HepG2 (cell line): ENCODE results near the gene NT5M. TPM values are rescaled to one million over a fixed set of nuclear protein-coding genes. Genes with fewer than 3 reads are reported as not detected.

Source experiments
- ATF7-NPFF ChIP-seq: sonication (generic); formaldehyde crosslinking; IDR thresholded peaks from 2 replicates; pipeline ENCODE4 v1.8.1; 2023; ENCODE audit warnings: mild to moderate bottlenecking, low read depth, missing genetic modification reagents, moderate library complexity
- CC2D1A ChIP-seq: sonication (generic); formaldehyde crosslinking; IDR thresholded peaks from 2 replicates; pipeline ENCODE4 v1.8.1; 2023; ENCODE audit warnings: mild to moderate bottlenecking, missing genetic modification reagents
- DNMT3B ChIP-seq: conservative IDR thresholded peaks from 2 replicates; pipeline ENCODE4 v1.6.1; 2016; ENCODE audit warnings: missing biosample characterization, control low read depth
- GZF1 ChIP-seq: sonication (generic); formaldehyde crosslinking; IDR thresholded peaks from 2 replicates; pipeline ENCODE4 v1.5.1; 2020; ENCODE audit warnings: mild to moderate bottlenecking, missing genetic modification reagents
- NFIB ChIP-seq: sonication (generic); formaldehyde crosslinking; IDR thresholded peaks from 2 replicates; pipeline ENCODE4 v1.9.0; 2021; ENCODE audit warnings: missing genetic modification reagents, mild to moderate bottlenecking, borderline replicate concordance
- PHF21A ChIP-seq: sonication (generic); formaldehyde crosslinking; IDR thresholded peaks from 2 replicates; pipeline ENCODE4 v1.5.0; 2020; ENCODE audit warnings: mild to moderate bottlenecking, missing genetic modification reagents
- POLR2A ChIP-seq, 2 experiments: IDR thresholded peaks; 2 replicates each; pipeline ENCODE4 v1.6.1; 2011; ENCODE audit warnings: low read depth in 2 of 2, low read length in 2 of 2, mild to moderate bottlenecking in 1 of 2, moderate library complexity in 1 of 2; ENCODE audit not compliant: insufficient read depth in 1 of 2
- RBFOX2 ChIP-seq: fragments of 200-400 bp; formaldehyde crosslinking; IDR thresholded peaks from 2 replicates; pipeline ENCODE4 v1.6.1; 2017; ENCODE audit warnings: low read depth, mild to moderate bottlenecking, low read length
- TBX2 ChIP-seq: sonication (generic); formaldehyde crosslinking; IDR thresholded peaks from 2 replicates; pipeline ENCODE4 v1.5.0; 2020; ENCODE audit warnings: missing genetic modification reagents, mild to moderate bottlenecking, borderline replicate concordance
- ZFP37 ChIP-seq: sonication (generic); formaldehyde crosslinking; IDR thresholded peaks from 2 replicates; pipeline ENCODE4 v1.4.0; 2020; ENCODE audit warnings: missing genetic modification reagents, borderline replicate concordance
- ZNF337 ChIP-seq: sonication (generic); formaldehyde crosslinking; IDR thresholded peaks from 2 replicates; pipeline ENCODE4 v1.5.1; 2020; ENCODE audit warnings: missing genetic modification reagents, low read depth, mild to moderate bottlenecking, borderline replicate concordance
- ZNF354B ChIP-seq: sonication (generic); formaldehyde crosslinking; IDR thresholded peaks from 2 replicates; pipeline ENCODE4 v1.8.0; 2022; ENCODE audit warnings: mild to moderate bottlenecking, missing genetic modification reagents
- ZNF777 ChIP-seq: sonication (generic); formaldehyde crosslinking; IDR thresholded peaks from 2 replicates; pipeline ENCODE4 v1.4.0; 2020; ENCODE audit warnings: missing genetic modification reagents
- polyA plus RNA-seq, 8 experiments: library from polyadenylated mRNA; depleted of rRNA in 3 of 8; stranded (reverse) in 7 of 8; unstranded in 1 of 8; fragments of >200 nt; fragmentation: Illumina TruSeq in 4 of 8; extraction: Trizol in 4 of 8; gene quantifications; 2 replicates each; pipeline versions ENCODE4 v1.2.1 to v1.2.3, GENCODE V29; 2011 to 2016; ENCODE audit warnings: low read depth in 4 of 8, missing spikeins in 1 of 8, mixed read lengths in 1 of 8; ENCODE audit not compliant: insufficient read depth in 1 of 8
- total RNA-seq, 5 experiments: library from RNA; depleted of rRNA; stranded (reverse); fragments of >200 nt; fragmentation: Illumina TruSeq; extraction: Trizol; gene quantifications; 2 replicates each; pipeline ENCODE4 v1.2.3, GENCODE V29; 2016; ENCODE audit warnings: low read depth in 1 of 5
- TF ChIP-seq, protein P1 (sequence below): sonication (generic); formaldehyde crosslinking; IDR thresholded peaks from 2 replicates; pipeline ENCODE4 v1.5.0; 2020; ENCODE audit warnings: mild to moderate bottlenecking, missing genetic modification reagents, borderline replicate concordance
- TF ChIP-seq, protein P2 (sequence below): sonication (generic); IDR thresholded peaks from 2 replicates; pipeline ENCODE4 v1.6.1; 2016; ENCODE audit warnings: low read depth, borderline replicate concordance
- TF ChIP-seq, protein P3 (sequence below): sonication (generic); formaldehyde crosslinking; IDR thresholded peaks from 2 replicates; pipeline ENCODE4 v1.4.0; 2020; ENCODE audit warnings: missing genetic modification reagents
- TF ChIP-seq, protein P4 (sequence below): IDR thresholded peaks from 2 replicates; pipeline ENCODE4 v1.6.1; 2016; ENCODE audit warnings: low read depth
- TF ChIP-seq, protein P5 (sequence below): IDR thresholded peaks from 2 replicates; pipeline ENCODE4 v1.6.1; 2016; ENCODE audit warnings: mild to moderate bottlenecking

Gene NT5M
- total and polyA plus RNA-seq, 2 of the 13 experiments (the other 11 are each of a cell fraction or from before 2014, with no cell fraction given) = 0.55 to 0.78 TPM

DNA sequence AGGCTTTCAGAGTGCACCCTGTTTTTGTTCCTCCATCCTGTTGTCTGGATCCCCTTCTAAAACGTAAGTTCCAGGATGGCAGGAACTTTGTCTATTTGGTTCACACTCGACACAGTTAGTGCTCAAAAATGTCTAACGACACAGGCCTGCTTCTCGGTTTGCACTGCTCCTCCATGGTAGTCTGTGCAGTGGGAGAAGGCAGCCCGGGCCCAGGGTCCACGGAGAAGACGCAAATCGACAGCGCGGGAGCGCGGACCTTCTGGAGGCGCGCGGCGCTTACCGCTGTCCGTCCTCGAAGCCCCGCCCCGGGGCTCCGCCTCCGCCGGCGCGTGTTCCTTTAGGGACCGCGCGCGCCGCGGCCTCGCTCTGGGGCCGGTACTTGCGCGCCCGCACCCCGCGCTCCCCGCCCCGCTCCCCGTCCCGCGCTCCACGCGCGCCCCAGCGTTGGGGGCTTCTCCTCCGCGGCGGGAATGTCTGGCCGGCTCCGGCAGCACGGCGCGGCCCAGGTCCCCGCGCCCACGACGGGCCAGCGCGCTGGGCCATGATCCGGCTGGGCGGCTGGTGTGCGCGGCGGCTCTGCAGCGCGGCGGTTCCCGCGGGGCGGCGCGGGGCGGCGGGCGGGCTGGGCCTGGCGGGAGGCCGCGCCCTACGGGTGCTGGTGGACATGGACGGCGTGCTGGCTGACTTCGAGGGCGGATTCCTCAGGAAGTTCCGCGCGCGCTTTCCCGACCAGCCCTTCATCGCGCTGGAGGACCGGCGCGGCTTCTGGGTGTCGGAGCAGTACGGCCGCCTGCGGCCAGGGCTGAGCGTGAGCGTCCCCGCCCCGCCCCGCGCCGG lies at the start of gene NT5M (continued):
- TF ChIP-seq, protein P1, sequence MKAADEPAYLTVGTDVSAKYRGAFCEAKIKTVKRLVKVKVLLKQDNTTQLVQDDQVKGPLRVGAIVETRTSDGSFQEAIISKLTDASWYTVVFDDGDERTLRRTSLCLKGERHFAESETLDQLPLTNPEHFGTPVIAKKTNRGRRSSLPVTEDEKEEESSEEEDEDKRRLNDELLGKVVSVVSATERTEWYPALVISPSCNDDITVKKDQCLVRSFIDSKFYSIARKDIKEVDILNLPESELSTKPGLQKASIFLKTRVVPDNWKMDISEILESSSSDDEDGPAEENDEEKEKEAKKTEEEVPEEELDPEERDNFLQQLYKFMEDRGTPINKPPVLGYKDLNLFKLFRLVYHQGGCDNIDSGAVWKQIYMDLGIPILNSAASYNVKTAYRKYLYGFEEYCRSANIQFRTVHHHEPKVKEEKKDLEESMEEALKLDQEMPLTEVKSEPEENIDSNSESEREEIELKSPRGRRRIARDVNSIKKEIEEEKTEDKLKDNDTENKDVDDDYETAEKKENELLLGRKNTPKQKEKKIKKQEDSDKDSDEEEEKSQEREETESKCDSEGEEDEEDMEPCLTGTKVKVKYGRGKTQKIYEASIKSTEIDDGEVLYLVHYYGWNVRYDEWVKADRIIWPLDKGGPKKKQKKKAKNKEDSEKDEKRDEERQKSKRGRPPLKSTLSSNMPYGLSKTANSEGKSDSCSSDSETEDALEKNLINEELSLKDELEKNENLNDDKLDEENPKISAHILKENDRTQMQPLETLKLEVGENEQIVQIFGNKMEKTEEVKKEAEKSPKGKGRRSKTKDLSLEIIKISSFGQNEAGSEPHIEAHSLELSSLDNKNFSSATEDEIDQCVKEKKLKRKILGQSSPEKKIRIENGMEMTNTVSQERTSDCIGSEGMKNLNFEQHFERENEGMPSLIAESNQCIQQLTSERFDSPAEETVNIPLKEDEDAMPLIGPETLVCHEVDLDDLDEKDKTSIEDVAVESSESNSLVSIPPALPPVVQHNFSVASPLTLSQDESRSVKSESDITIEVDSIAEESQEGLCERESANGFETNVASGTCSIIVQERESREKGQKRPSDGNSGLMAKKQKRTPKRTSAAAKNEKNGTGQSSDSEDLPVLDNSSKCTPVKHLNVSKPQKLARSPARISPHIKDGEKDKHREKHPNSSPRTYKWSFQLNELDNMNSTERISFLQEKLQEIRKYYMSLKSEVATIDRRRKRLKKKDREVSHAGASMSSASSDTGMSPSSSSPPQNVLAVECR (CRISPR knock-in tag) = peak; percentile 22; the same call in 1 of the 2 replicates
- TF ChIP-seq GZF1 (CRISPR knock-in tag) (no peak), DNMT3B (no peak), POLR2A (IDR thresholded peaks at IDR 0.05; ENCODE audit: insufficient read depth in 1 of 2, low read depth in 2 of 2, low read length in 2 of 2) (peak in 1 of 2 experiments; percentile 70; a peak in 2 of 4 replicates), ATF7-NPFF (CRISPR knock-in tag) (peak; percentile 68), ZNF354B (CRISPR knock-in tag) (no peak), ZNF777 (CRISPR knock-in tag) (peak; percentile 55; the same call in 1 of the 2 replicates), CC2D1A (no peak), PHF21A (0 out of 2 replicates have a peak, but pooled peaks have one; percentile 36), NFIB (no peak), ZNF337 (no peak), RBFOX2 (peak; percentile 68), TBX2 (CRISPR knock-in tag) (peak; percentile 25; the same call in 1 of the 2 replicates), ZFP37 (CRISPR knock-in tag) (no peak)
- TF ChIP-seq, protein P2, sequence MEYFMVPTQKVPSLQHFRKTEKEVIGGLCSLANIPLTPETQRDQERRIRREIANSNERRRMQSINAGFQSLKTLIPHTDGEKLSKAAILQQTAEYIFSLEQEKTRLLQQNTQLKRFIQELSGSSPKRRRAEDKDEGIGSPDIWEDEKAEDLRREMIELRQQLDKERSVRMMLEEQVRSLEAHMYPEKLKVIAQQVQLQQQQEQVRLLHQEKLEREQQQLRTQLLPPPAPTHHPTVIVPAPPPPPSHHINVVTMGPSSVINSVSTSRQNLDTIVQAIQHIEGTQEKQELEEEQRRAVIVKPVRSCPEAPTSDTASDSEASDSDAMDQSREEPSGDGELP = no peak
- TF ChIP-seq, protein P3, sequence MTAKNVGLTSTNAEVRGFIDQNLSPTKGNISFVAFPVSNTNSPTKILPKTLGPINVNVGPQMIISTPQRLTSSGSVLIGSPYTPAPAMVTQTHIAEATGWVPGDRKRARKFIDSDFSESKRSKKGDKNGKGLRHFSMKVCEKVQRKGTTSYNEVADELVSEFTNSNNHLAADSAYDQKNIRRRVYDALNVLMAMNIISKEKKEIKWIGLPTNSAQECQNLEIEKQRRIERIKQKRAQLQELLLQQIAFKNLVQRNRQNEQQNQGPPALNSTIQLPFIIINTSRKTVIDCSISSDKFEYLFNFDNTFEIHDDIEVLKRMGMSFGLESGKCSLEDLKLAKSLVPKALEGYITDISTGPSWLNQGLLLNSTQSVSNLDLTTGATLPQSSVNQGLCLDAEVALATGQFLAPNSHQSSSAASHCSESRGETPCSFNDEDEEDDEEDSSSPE (CRISPR knock-in tag) = peak; percentile 50; the same call in 1 of the 2 replicates
- TF ChIP-seq, protein P4, sequence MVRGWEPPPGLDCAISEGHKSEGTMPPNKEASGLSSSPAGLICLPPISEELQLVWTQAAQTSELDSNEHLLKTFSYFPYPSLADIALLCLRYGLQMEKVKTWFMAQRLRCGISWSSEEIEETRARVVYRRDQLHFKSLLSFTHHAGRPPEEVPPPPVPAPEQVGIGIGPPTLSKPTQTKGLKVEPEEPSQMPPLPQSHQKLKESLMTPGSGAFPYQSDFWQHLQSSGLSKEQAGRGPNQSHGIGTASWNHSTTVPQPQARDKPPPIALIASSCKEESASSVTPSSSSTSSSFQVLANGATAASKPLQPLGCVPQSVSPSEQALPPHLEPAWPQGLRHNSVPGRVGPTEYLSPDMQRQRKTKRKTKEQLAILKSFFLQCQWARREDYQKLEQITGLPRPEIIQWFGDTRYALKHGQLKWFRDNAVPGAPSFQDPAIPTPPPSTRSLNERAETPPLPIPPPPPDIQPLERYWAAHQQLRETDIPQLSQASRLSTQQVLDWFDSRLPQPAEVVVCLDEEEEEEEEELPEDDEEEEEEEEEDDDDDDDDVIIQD (CRISPR knock-in tag) = no peak
- TF ChIP-seq, protein P5, sequence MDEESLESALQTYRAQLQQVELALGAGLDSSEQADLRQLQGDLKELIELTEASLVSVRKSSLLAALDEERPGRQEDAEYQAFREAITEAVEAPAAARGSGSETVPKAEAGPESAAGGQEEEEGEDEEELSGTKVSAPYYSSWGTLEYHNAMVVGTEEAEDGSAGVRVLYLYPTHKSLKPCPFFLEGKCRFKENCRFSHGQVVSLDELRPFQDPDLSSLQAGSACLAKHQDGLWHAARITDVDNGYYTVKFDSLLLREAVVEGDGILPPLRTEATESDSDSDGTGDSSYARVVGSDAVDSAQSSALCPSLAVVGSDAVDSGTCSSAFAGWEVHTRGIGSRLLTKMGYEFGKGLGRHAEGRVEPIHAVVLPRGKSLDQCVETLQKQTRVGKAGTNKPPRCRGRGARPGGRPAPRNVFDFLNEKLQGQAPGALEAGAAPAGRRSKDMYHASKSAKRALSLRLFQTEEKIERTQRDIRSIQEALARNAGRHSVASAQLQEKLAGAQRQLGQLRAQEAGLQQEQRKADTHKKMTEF (CRISPR knock-in tag) = no peak
